SK-N-SH (cell line): ENCODE data around the gene CHEK2. TPM values are rescaled to one million over a fixed set of nuclear protein-coding genes. Genes with fewer than 3 reads are reported as not detected.

Experiments
- CTCF ChIA-PET: fragments of 300-600, 350-600 bp; formaldehyde crosslinking; extraction: SDS; loops from one replicate; lab custom pipeline; 2021; lab: Yijun Ruan, JAX
- POLR2A ChIA-PET: fragments of 350-600 bp; sonication (Branson Sonifier 250); formaldehyde crosslinking; extraction: SDS; loops from one replicate; lab custom pipeline; 2020; ENCODE audit warnings: antibody characterized with exemption, inconsistent platforms; lab: Yijun Ruan, JAX
- DNase-seq: peaks from one replicate; pipeline ENCODE4 v3.0.0; 2012
- H2AFZ ChIP-seq: fragments of 200-600 bp; sonication (generic); 2 replicates; pipeline ENCODE4 v1.8.1; 2016; ENCODE audit warnings: antibody characterized with exemption, mild to moderate bottlenecking, low read depth
- H3F3A ChIP-seq: fragments of 200-600 bp; sonication (generic); replicated peaks from 2 replicates; pipeline ENCODE3; 2016; ENCODE audit warnings: antibody characterized with exemption, mild to moderate bottlenecking; ENCODE audit not compliant: insufficient read depth
- H3K27ac ChIP-seq, 2 experiments: fragments of 200-500 bp in 1 of 2; fragments of 200-600 bp in 1 of 2; sonication (Bioruptor generic) in 1 of 2; sonication (generic), shearing (Covaris generic) in 1 of 2; 2 replicates each; pipeline versions ENCODE4 v1.5.1 to v1.6.1; 2014 to 2016; ENCODE audit warnings: low read depth in 2 of 2, inconsistent platforms in 1 of 2, low read length in 1 of 2, mild to moderate bottlenecking in 1 of 2, mixed read lengths in 1 of 2
- H3K27me3 ChIP-seq: fragments of 200-600 bp; sonication (generic), shearing (Covaris generic); 2 replicates; pipeline ENCODE4 v1.6.1; 2016; ENCODE audit warnings: mixed run types; ENCODE audit not compliant: insufficient read depth
- H3K36me3 ChIP-seq, 2 experiments: fragments of 200-500 bp in 1 of 2; fragments of 200-600 bp in 1 of 2; sonication (Bioruptor generic) in 1 of 2; sonication (generic) in 1 of 2; replicated peaks in 1 of 2; 2 replicates each; pipeline versions ENCODE3 to v1.5.1; 2014 to 2016; ENCODE audit warnings: low read length in 1 of 2, mild to moderate bottlenecking in 1 of 2; ENCODE audit not compliant: insufficient read depth in 2 of 2, control insufficient read depth in 1 of 2
- H3K4me1 ChIP-seq, 2 experiments: fragments of 200-500 bp in 1 of 2; fragments of 200-600 bp in 1 of 2; sonication (Bioruptor generic) in 1 of 2; sonication (generic), shearing (Covaris generic) in 1 of 2; 2 replicates each; pipeline versions ENCODE4 v1.5.1 to v1.6.1; 2014 to 2016; ENCODE audit warnings: low read depth in 1 of 2, low read length in 1 of 2, mixed run types in 1 of 2; ENCODE audit not compliant: insufficient read depth in 2 of 2, control insufficient read depth in 1 of 2
- H3K4me2 ChIP-seq: fragments of 200-600 bp; sonication (generic), shearing (Covaris generic); 2 replicates; pipeline ENCODE4 v1.6.1; 2017; ENCODE audit warnings: mixed run types
- H3K4me3 ChIP-seq, 2 experiments: fragments of 200-500 bp in 1 of 2; fragments of 200-600 bp in 1 of 2; sonication (Bioruptor generic) in 1 of 2; sonication (generic), shearing (Covaris generic) in 1 of 2; 2 replicates each; pipeline versions ENCODE4 v1.5.1 to v1.8.1; 2014 to 2016; ENCODE audit warnings: low read depth in 2 of 2, inconsistent platforms in 1 of 2, low read length in 1 of 2, mild to moderate bottlenecking in 1 of 2, mixed read lengths in 1 of 2, moderate library complexity in 1 of 2
- H3K79me2 ChIP-seq: fragments of 200-600 bp; sonication (generic); 2 replicates; pipeline ENCODE4 v1.8.1; 2017; ENCODE audit warnings: mild to moderate bottlenecking; ENCODE audit not compliant: insufficient read depth
- H3K9ac ChIP-seq: fragments of 200-600 bp; sonication (generic); 2 replicates; pipeline ENCODE4 v1.6.1; 2017; ENCODE audit warnings: mixed run types
- H3K9me2 ChIP-seq: fragments of 200-600 bp; sonication (generic); 2 replicates; pipeline ENCODE4 v1.6.1; 2017; ENCODE audit warnings: mixed run types
- H3K9me3 ChIP-seq: fragments of 200-600 bp; sonication (generic); 2 replicates; pipeline ENCODE4 v1.6.1; 2017; ENCODE audit warnings: mixed run types, mild to moderate bottlenecking, moderate library complexity
- H4K20me1 ChIP-seq: fragments of 200-600 bp; sonication (generic); 2 replicates; pipeline ENCODE4 v1.6.1; 2017; ENCODE audit warnings: mild to moderate bottlenecking, mixed run types; ENCODE audit not compliant: insufficient read depth
- CHD2 ChIP-seq: fragments of 150-350 bp; IDR thresholded peaks from 2 replicates; pipeline ENCODE4 v1.6.1; 2018; ENCODE audit warnings: low read length; ENCODE audit not compliant: partially characterized antibody
- ELF1 ChIP-seq: IDR thresholded peaks from 2 replicates; pipeline ENCODE4 v1.4.0; 2012
- FOSL2 ChIP-seq: IDR thresholded peaks from 2 replicates; pipeline ENCODE4 v1.4.0; 2012; ENCODE audit warnings: low read depth, mild to moderate bottlenecking, moderate library complexity, borderline replicate concordance
- GABPA ChIP-seq: IDR thresholded peaks from 2 replicates; pipeline ENCODE4 v1.4.0; 2012; ENCODE audit warnings: low read depth, mild to moderate bottlenecking
- GATA2 ChIP-seq: sonication (generic); formaldehyde crosslinking; IDR thresholded peaks from 2 replicates; pipeline ENCODE4 v1.5.0; 2020; ENCODE audit warnings: mild to moderate bottlenecking, missing genetic modification reagents
- JUND ChIP-seq: IDR thresholded peaks from 2 replicates; pipeline ENCODE4 v1.4.0; 2012
- MAX ChIP-seq: IDR thresholded peaks from 2 replicates; pipeline ENCODE4 v1.4.0; 2012; ENCODE audit warnings: low read depth
- MEF2A ChIP-seq: IDR thresholded peaks from 2 replicates; pipeline ENCODE4 v1.4.0; 2012; ENCODE audit warnings: low read depth, borderline replicate concordance
- MXI1 ChIP-seq: IDR thresholded peaks from 2 replicates; pipeline ENCODE4 v1.6.1; 2012; ENCODE audit warnings: mild to moderate bottlenecking, low read depth, low read length, improper control_type of control experiment
- NFIC ChIP-seq: IDR thresholded peaks from 2 replicates; pipeline ENCODE4 v1.4.0; 2012; ENCODE audit warnings: borderline replicate concordance
- NRF1 ChIP-seq: IDR thresholded peaks from 2 replicates; pipeline ENCODE4 v1.6.1; 2012; ENCODE audit warnings: low read depth, mild to moderate bottlenecking, low read length
- PBX3 ChIP-seq: IDR thresholded peaks from 2 replicates; pipeline ENCODE4; 2012
- POLR2AphosphoS5 ChIP-seq: IDR thresholded peaks from 2 replicates; pipeline ENCODE4 v1.6.1; 2012; ENCODE audit warnings: low read depth, low read length
- RAD21 ChIP-seq: IDR thresholded peaks from 2 replicates; pipeline ENCODE4 v1.6.1; 2012; ENCODE audit warnings: mild to moderate bottlenecking, low read length
- RCOR1 ChIP-seq: fragments of 150-350 bp; IDR thresholded peaks from 2 replicates; pipeline ENCODE4 v1.6.1; 2017; ENCODE audit warnings: antibody characterized with exemption, low read length
- REST ChIP-seq: IDR thresholded peaks from 2 replicates; pipeline ENCODE4 v1.6.1; 2012; ENCODE audit warnings: mild to moderate bottlenecking, low read depth, low read length, moderate library complexity
- SIN3A ChIP-seq: IDR thresholded peaks from 2 replicates; pipeline ENCODE4 v1.6.1; 2012; ENCODE audit warnings: low read depth, mild to moderate bottlenecking, low read length, moderate library complexity, borderline replicate concordance
- TAF1 ChIP-seq: IDR thresholded peaks from 2 replicates; pipeline ENCODE4 v1.6.1; 2012; ENCODE audit warnings: low read depth, mild to moderate bottlenecking, low read length, moderate library complexity, borderline replicate concordance
- TCF12 ChIP-seq: IDR thresholded peaks from 2 replicates; pipeline ENCODE4 v1.4.0; 2012
- TEAD4 ChIP-seq: IDR thresholded peaks from 2 replicates; pipeline ENCODE4 v1.4.0; 2012; ENCODE audit warnings: mild to moderate bottlenecking, borderline replicate concordance; ENCODE audit not compliant: insufficient read depth
- USF2 ChIP-seq: fragments of 150-350 bp; IDR thresholded peaks from 2 replicates; pipeline ENCODE4 v1.6.1; 2017; ENCODE audit warnings: antibody characterized with exemption, low read length, low read depth, borderline replicate concordance
- WGBS: methylation state at CpG from one replicate; pipeline ENCODE4 v1.1.6; 2017; ENCODE audit warnings: low lambda C conversion rate; 5-methylcytosine and 5-hydroxymethylcytosine counted together
- polyA plus RNA-seq, 3 experiments: library from polyadenylated mRNA; depleted of rRNA; stranded (reverse); fragments of >200 nt; gene quantifications; 2 replicates each; pipeline ENCODE4 v1.2.3, GENCODE V29; 2012

The CHEK2 gene
- polyA plus RNA-seq, 1 of the 3 experiments (the other 2 are of a cell fraction): 12.0 TPM

- Histone ChIP-seq H3K27me3 (no peaks in the 10 kb centered on the region), H3K79me2 (peaks cover 40% of the 10 kb centered on the region), H2AFZ (peak overlapping the region; percentile 66), H3K27ac (peak overlapping the region; percentile 96 to 99), H3K4me3 (peak overlapping the region; percentile 74 to 90), H3F3A (peaks cover 11% of the 10 kb centered on the region), H3K4me1 (peaks cover 0 to 11% of the 10 kb centered on the region in 2 experiments; a peak in 1 of 4 replicates), H3K9ac (peak overlapping the region; percentile 95), H3K9me3 (no peaks in the 10 kb centered on the region), H3K36me3 (peaks cover 19 to 25% of the 10 kb centered on the region in 2 experiments), H4K20me1 (no peaks in the 10 kb centered on the region), H3K4me2 (peak overlapping the region; percentile 90), H3K9me2 (no peaks in the 10 kb centered on the region)
- ChIA-PET CTCF (no interaction called here), POLR2A (no interaction called here)
- DNase-seq: no peak
- TF ChIP-seq USF2 (no peak), GABPA (0 out of 2 replicates have a peak, but pooled peaks have one; percentile 67), MEF2A (no peak), REST (no peak), MXI1 (no peak), TCF12 (no peak), PBX3 (no peak), MAX (no peak), FOSL2 (no peak), GATA2 (no peak), RCOR1 (no peak), NFIC (no peak), TEAD4 (no peak), JUND (no peak), NRF1 (no peak), CHD2 (peak; percentile 22), ELF1 (0 out of 2 replicates have a peak, but pooled peaks have one; percentile 46), POLR2AphosphoS5 (no peak), RAD21 (no peak), TAF1 (no peak), SIN3A (peak; percentile 68; the same call in 1 of the 2 replicates)
- under 1% methylated on average over 10 of the region's 10 CpGs for WGBS
These were observed 942 bp upstream of the CHEK2 start for GRCh38 chr22:28742562-28742962.
